Hippocampal formation (tissue), 2 donors: ENCODE results near the gene ZNF189.
A peak's percentile ranks its signal among the peaks of the same experiment; 100 is the strongest.

Experiments used
- DNase-seq, 2 donors: peaks; one replicate each; lab custom pipeline; 2025; lab: John Stamatoyannopoulos, UW

The ZNF189 gene

DNA sequence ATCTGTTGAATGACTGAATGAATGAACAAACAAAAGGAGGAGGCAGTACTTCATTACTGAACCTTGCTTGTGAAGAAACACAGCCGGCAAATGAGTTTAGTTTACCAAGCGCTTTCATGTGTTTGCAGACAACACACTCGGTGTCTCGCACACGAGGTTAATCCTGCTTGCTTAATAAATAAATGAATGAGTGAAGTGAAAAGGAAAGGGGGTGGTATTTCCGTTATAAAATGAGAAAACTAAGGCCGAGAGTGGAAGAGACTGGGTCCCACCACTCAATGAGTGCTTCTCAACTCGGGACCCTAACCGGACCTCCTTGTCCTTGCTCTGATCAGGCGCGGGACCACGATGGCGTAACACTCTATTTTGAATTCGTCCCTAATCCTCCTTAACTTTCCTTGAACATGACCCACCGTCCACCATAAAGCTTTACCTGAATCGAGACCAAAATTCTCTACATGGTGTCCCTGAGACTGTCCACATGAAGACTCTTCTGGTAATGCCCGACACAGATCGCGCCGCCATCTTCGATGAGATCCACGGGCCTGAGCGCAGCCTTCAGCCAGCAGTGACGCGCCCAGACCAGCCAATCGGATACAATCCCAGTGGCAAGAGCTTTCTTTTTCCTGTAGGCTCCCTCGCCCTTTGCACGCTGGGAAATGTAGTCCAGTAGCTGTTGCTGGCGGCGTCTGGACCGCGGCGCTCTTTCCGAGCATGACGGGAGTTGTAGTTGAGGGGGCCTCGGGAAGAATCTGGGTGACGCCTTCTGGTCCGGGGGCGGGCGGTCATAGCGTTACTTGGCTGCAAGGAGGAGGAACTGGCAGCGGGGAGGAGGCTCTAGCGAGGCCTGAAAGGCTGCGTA, at the start of gene ZNF189, which contains the start of gene MRPL50:
Gene ZNF189 (plus strand): TSS at position 784 of the 862 bp plus-strand sequence. CDS start 306 bp downstream, outside the sequence.
Gene MRPL50 (minus strand): TSS at position 551 of the 862 bp plus-strand sequence. CDS start 26 bp downstream, at position 525.
- peak; percentile 99 to 100 for DNase-seq

DNA sequence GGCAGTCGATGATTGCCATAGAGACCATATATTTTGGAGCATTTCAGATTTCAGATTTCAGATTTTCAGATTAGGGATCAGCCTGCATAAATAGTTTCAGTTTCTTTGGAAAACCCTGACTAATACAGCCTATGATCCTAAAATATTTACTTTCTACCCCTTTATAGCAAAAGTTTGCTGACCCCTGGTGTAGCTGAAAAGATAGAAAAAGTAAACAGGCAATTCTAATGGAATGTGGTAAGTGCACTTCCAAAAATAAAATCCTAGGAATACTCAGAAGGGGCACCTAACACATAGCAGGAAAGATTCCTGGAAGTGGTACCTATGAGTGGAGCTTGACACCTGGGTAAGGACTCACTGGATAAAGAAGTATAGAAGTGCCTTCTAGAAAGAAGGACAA, 48.4 kb upstream of the ZNF189 start:
- DNase-seq, result no peak

DNA sequence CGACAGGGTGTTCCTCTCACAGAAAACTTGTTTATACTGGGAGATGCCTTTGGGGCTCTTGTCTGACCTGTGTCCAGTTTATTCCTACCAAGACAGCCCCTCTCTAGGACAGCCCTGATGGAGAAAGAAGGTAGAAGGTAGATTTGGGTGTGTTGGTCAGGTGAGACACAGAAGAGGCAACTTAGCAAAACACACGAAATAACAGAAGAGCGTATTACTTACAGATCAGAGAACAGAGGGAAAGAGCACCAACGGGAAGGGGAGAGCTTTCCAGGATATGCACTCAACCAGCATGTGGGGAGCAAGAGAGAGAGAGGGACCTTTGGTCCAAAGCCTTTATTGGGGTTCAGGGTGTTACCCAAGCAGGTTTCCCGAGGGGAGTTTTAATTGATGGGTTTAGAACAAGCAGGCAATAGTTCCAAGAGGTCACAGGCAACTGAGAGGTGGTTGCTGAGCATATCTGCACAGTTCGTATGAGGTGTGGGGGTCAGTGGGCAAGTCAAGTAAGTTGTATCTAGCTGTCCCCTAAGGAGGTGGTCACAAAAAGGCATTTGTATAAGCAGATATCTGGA, 45.7 kb upstream of the ZNF189 start:
- DNase-seq, result no peak

DNA sequence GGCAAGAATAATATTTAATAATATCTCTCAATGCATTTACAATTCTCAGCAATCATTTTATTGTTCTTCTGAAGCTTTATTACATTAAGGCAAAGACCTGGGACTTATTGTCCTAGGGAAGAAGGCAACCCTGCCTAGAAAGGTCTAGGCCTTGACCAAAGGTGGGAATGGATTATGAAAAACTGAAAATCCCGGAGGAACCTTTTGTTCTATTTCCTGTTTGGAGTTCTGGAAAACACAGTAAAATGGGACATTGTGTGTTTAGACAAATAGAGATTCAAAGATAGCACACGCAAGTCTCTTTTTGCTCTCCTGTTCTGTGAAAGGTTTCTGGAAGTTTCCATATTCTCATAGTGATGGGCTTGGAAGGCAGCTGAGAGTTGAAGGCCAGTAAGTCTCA, 45.0 kb upstream of the ZNF189 start:
- no peak for DNase-seq

DNA sequence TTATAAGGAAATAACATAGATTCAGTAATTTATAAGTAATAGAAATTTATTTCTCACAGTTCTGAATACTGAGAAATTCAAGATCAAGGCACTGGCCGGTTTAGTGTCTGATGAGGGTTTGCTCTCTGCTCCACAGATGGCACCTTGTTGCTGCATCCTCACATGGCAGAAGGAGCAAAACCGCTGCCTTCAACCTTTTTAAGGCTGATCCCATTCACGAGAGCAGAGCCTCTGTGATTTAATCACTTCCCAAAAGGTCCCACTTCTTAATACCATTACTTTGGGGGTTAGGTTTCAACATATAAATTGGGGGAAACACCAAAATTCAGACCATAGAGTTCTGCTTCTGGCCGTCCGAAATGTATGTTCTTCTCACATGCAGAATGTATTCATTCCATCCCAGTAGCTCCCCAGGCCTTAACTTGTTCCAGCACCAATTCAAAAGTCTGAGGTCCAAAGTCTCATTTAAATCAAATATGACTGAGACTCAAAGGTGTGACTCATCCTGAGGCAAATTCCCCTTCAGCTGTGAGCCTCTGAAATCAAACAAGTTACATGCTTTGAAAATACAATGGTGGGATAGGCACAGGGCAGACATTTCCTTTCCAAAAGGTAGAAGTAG, 44.4 kb upstream of the ZNF189 start:
- DNase-seq, result no peak

DNA sequence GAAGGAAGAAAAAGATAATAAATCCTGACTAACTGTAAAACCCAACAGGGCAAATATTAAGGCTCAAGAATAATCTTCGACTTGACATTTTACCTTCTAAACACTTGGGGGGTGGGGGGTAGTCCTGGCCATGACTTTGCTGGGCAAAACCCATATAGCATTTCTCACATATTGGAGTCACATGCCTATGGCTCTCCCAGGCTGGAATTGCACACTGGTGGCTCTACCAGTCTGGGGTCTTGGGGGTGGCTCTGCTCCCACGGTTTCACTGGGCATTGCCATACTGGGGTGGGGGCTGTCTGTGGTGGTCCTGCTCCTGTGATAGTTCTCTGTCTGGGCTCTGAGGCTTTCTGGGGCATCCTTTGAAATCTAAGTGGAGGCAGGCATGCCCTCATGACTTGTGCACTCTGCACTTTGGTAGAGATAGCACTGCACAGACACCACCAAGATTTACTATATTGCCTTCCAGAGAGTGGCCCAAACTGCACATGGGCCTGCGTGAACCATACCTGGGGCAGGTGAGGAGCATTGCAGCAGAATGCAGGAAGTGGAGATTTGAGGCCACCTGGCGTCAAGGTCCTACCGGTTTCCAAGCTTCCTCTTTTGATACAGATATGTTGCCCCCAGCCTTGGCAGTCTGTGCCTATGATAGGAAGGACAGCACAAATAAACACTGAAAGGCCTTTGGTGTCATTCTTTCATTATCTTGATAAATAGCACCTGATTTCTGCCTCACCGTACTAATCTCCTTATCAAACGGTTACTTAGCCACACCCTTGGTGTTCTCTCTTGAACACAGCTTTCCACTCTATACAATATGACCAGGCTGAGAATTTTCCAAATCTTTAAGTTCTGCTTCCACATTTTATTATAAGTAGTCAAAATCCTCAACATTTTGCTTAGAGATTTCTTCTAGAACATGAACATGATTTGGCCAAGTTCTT, 43.6 kb upstream of the ZNF189 start:
- no peak for DNase-seq

DNA sequence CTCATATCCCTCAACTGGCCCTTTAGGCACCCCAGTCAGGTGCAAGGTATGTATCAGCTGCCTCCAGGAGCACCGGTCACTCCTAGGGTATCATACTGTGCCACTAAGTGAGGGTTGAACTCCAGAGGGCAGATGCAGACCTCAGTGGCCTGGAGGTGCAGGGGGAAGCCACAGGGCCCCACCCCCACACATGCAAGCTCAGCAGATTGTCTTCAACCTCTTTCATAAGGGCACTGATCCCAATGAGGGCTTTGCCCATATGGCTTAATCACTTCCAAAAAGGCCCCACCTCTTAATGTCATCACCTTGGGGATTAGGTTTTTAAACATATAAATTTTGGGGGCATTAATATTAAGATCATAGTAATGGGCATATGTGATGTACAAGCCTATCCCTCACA, 42.0 kb upstream of the ZNF189 start:
- no peak for DNase-seq

DNA sequence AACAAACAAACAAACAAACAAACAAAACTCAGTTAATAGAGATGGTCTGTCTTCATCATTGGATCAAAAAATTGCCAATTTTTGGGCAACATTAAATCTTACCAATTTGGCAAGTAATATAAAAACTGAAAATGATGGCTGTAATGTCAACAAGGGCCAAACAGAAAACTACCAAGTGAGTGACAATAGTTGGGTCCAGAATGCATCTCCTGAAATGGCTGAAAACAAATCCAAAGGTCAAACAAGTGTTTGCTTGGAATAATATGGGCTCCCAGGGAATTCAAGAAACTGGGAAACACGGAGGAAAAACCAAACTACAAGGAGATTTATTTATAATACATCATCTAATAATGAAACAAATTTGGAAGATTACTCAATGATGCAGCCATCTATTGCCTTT, 39.0 kb upstream of the ZNF189 start:
- DNase-seq, result no peak

DNA sequence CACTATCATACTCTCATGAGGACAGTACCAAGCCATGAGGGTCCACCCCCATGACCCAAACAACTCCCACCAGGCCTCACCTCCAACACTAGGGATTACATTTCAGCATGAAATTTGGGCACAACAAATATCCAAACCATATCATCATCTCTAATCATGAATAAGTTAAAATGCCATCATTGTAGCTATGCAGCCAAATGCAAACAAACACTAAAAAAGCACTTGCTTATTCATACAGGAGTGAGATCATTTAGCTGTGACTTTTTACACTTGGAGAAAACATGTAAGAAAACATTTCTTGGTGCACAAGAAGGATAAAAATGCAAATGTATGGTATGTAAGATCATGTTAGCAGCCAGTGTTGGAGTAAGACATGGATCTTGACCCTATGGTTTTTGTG, 38.0 kb upstream of the ZNF189 start:
- DNase-seq, result no peak

DNA sequence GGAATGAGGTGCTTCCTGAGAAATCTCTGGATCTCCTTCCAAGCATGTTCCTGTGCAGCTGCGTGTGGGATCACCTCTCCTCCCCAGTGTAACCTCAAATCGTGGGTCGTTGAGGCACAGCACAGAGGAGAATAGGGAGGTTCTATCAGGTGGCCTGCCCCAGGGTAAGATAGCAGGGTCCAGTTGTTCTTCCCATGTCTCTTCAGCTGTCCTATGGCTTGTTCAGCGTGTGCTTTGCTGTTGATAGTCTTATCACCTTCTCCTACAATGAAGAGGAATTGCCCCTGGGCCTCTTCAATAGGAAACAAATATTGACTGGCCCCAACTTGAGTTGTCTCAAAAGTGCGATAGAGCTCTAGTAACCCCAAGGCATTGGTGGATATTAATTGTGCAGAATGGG, 36.2 kb upstream of the ZNF189 start:
- no peak for DNase-seq

DNA sequence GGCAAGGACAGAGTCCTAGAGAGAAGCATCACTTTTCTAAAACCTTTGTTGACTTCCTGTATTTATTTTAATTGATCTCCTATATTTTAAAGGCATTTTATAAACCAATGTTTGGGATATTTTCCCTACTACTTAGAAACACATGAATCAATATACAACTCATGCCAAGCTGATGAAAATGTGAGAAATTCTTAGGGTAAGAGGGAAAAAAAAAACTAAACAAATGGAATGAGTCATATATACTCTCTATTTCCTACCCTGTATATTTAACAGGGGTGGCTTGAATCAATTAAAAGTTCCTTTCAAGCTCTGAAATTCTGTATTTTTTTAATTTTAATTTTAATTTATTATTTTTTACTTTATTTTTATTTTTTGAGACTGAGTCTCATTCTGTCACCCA, 33.5 kb upstream of the ZNF189 start:
- no peak for DNase-seq

DNA sequence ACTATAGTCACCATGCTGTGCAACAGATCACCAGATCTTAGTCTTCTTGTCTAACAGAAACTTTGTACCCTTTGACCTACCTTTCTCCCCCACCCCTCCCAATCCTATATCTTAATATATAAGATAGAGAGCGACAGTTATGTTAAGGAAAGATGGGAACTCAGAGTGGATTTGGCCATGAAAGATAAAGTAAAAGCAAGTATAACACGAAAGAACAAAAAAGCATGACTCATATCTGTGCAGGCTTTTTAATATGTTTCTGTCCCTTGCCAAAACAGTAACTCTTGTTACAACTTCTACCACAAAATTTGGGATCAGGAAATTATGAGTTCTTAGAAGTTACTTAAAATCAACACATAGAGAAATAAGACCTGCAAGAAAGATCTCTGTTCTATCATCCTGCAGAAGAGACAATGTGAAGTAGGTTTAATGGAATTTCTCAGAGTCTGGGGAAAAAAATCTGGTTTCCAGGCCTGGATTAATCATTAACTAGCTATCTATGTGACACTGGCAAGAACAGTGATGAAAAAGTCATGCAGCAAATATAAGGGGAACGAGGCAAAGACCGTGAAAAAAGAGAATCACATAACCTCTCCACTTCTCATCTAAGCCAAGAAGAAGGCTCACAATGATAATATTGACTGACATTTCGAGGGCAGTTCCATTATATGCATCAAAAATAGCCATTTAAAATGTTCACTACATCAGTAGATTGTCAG, 32.5 kb upstream of the ZNF189 start:
- no peak for DNase-seq

DNA sequence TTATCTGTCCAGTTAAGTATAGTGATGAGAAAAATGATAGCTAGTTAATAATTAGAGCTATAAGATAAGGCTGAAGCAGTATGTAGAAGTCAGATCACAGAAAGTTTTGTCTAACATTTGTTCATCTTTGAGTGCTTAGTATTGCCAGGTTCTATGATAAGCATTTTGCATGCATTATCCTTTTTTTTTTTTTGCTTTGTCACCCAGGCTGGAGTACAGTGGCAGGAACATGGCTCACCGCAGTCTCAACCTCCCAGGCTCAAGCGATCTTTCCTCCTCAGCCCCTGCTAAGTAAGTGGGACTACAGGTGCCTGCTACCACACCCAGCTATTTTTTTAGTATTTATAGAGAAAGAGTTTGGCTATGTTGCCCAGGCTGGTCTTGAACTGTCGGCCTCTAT, 31.3 kb upstream of the ZNF189 start:
- DNase-seq, result no peak

DNA sequence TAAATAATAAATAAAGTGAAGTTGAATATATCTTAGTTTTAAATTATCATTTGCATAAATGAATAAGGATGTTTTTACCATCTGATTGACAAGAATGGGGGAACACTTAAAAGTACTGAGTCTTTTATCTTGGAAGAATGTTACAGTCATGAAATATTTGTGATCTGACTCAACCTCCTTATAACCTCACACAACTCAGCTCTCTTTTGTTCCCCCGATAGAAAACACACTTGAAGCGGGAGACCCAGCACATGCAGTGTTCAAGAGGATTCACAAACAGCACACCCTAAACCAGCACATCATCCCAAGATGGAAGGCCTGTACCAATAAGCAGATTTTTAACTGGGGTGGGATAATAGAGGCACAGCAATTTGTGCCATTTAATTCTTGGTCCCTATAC, 29.4 kb upstream of the ZNF189 start:
- no peak for DNase-seq

DNA sequence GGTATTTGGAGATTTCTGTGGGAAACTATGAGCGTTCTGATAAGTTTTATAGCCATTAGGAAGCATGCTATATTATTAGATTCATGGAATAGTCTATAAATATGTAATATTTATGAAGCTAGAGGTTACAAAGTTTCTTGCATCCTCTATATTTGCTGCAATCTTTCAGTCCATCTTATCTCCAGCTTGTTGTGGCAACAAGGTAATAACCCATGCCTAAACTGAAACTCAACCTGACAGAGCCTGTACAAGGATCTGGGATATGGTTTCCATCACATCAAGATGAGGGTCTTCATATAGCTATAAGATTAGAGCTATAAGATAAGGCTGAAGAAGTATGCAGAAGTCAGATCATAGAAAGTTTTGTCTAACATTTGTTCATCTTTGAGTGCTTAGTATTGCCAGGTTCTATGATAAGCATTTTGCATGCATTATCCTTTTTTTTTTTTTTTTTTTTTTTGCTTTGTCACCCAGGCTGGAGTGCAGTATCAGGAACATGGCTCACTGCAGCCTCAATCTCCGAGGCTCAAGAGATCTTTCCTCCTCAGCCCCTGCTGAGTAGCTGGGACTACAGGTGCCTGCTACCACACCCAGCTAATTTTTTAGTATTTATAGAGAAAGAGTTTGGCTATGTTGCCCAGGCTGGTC, 28.6 kb upstream of the ZNF189 start:
- no peak for DNase-seq

DNA sequence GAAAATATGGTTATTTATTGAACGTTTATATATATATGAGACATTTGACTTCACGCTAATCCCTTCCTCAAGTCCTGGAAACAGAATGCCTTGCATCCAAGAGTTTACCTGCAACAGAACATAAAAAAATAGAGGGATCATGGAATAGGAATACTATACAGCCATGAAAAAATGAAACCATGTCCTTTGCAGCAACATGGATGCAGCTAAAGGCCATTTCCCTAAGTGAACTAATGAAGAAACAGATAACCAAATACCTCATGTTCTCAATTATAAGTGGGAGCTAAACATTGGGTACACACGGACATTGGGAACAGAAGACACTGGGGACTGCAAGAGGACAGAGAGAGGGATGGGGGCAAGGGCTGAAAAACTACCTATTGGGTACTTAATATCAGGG, 26.8 kb upstream of the ZNF189 start:
- no peak for DNase-seq

DNA sequence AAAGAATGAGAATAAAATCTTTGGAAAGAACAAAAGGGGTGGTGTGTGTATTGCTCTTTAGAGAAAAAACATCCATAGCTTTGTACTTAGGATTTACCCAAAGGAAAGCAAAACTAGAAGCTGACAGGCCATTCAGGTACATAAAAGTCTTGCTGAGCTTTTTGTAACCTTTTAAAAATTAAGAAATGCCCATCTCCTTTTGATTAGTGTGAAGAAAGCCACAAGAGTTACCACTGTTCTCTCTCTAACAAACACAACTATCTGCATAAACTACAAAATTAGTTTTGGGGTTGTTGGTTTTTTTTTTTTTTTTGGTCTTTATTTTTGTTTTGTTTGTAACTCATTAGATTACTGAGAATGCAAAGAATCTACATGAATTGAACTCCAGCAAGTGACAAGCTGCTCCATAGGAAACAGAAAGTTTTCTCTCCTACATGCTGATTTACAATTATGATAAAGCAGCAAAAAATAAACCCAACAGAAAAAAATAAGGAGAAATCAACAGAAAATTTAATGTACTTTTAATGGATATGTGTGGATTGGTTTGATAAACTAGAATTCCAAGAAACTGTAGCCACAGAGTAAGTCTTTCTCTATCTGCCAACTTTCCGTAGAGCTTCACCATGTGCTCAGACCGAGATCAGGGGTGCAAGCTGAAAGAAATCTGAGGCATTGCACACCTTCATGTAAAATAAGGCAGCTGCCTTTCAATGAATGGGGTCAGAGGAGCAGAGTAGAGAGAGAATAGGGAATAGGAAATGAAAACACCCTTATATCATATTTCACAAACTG, 26.1 kb upstream of the ZNF189 start:
- no peak for DNase-seq

DNA sequence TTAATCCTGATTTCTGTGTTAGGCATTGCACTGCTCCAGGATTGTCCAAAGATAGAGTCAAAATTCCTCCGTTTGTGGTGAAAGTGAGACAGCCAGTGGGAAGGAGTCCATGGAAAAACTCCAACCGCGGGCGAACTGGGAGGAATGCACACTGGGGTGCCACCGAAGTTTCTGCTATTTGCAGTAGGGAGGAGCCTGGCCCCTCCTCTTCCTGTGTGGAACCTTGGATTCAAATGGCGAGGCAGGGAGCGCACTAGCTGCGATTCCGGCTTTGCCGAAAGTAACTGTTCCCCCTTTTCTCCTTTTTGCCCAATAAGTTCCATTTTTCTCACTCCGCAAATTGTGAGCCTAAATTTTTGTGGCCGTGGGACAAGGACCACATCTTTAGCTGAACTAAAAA, 23.1 kb upstream of the ZNF189 start:
- DNase-seq, result no peak

DNA sequence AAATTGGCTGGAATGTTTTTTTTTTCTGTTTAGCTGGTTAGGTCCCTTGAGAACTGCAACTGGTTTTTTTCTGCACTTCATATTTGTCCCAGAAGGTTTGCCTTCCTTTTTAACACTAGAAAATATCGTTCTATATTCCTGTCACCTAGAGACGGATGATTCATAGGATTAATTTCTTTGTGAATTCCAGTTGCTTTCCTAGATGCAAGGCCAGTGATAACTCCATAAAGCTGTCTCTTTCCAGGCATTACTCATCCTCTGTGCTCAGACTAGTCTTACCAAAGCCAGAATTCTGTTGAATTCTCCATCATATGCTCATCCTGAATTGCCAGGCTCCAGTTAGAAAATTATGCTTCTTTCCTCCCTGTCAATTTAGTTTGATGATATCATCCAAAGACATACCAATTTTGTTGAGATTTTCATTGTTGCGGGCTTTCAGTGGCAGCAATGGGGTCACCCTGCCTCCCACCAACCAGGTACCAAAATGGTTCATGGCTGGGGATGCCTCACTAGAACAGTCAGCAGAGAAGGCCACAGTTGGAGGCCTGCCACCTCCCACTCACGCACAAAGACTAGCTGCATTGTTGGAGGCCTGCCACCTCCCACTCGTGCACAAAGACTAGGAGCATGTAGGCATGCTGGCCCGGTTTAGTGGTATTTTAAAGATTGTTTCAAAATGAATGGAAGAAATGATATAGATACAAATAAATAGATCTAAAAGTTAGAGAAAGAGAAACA, 22.4 kb upstream of the ZNF189 start:
- DNase-seq, result peak in 1 of 2 donors; percentile 29
